GM12878 (cell line): ENCODE data around the gene GPR146. TPM values are rescaled to one million over a fixed set of nuclear protein-coding genes. Genes with fewer than 3 reads are reported as not detected.

Source experiments
- ATAC-seq: fragments of 200-7000 bp; cut with Tn5 transposase; 3 replicates; pipeline ENCODE4 v1.9.1; 2020; ENCODE audit warnings: mild to moderate bottlenecking, moderate library complexity
- BruUV-seq: library from RNA; stranded (reverse); fragments of 400-500 nt; replicated peaks from 2 replicates; lab custom pipeline; 2021; lab: Mats Ljungman, UMichigan
- CTCF ChIA-PET: fragments of 300-600 bp; sonication (Branson Sonifier 250); formaldehyde crosslinking; extraction: SDS; loops from one replicate; lab custom pipeline; 2021; ENCODE audit warnings: inconsistent platforms; lab: Yijun Ruan, JAX
- POLR2A ChIA-PET: fragments of 350-600 bp; formaldehyde crosslinking; extraction: SDS; loops from one replicate; lab custom pipeline; 2021; ENCODE audit warnings: inconsistent platforms; lab: Charles Lee
- RAD21 ChIA-PET: fragments of 300-600 bp; sonication (Branson Sonifier 250); formaldehyde crosslinking; loops from one replicate; lab custom pipeline; 2023; ENCODE audit warnings: antibody characterized with exemption; ENCODE audit not compliant: unreplicated experiment; lab: Charles Lee
- SMC1A ChIA-PET: fragments of 300-600 bp; sonication (Branson Sonifier 250); formaldehyde crosslinking; loops from one replicate; lab custom pipeline; 2023; ENCODE audit not compliant: unreplicated experiment, uncharacterized antibody; lab: Charles Lee
- DNase-seq: peaks from one replicate; pipeline ENCODE4 v3.0.0-alpha.2; 2011; ENCODE audit warnings: low read depth, low spot score
- FAIRE-seq: peaks from 3 replicates; lab custom pipeline; 2011; peaks lifted over from hg19 to GRCh38; lab: Jason Lieb, UNC
- H2AFZ ChIP-seq: 2 replicates; pipeline ENCODE4 v1.6.0; 2011; ENCODE audit warnings: low read depth, low read length, control low read depth; ENCODE audit not compliant: control insufficient read depth
- H3K27ac ChIP-seq: 2 replicates; pipeline ENCODE4 v1.5.1; 2011; ENCODE audit warnings: control low read depth; ENCODE audit not compliant: control insufficient read depth, insufficient read depth
- H3K27me3 ChIP-seq, 2 experiments: replicated peaks in 1 of 2; 2 replicates each; pipeline versions ENCODE4 v1.6.0 to v1.6.1; 2011; ENCODE audit warnings: low read length in 1 of 2; ENCODE audit not compliant: control insufficient read depth in 2 of 2, insufficient read depth in 2 of 2
- H3K36me3 ChIP-seq, 2 experiments: 2 replicates each; pipeline ENCODE4 v1.5.1; 2011; ENCODE audit warnings: low read length in 1 of 2; ENCODE audit not compliant: control insufficient read depth in 2 of 2, insufficient read depth in 2 of 2
- H3K4me1 ChIP-seq: 2 replicates; pipeline ENCODE4 v1.6.1; 2011; ENCODE audit warnings: mild to moderate bottlenecking, low read length, moderate library complexity, mixed read lengths; ENCODE audit not compliant: control insufficient read depth, insufficient read depth
- H3K4me2 ChIP-seq: 2 replicates; pipeline ENCODE4 v1.6.0; 2011; ENCODE audit warnings: control low read depth; ENCODE audit not compliant: control insufficient read depth, insufficient read depth
- H3K4me3 ChIP-seq: fragments of 200-600 bp; sonication (generic); 2 replicates; pipeline ENCODE4 v1.5.1; 2016
- H3K79me2 ChIP-seq: 2 replicates; pipeline ENCODE4 v1.6.0; 2011; ENCODE audit warnings: low read length; ENCODE audit not compliant: control insufficient read depth, insufficient read depth
- H3K9ac ChIP-seq: 2 replicates; pipeline ENCODE4 v1.8.0; 2011; ENCODE audit warnings: low read length, control low read depth, mixed read lengths; ENCODE audit not compliant: control insufficient read depth, insufficient read depth
- H3K9me3 ChIP-seq: replicated peaks from 3 replicates; pipeline ENCODE4 v1.5.1; 2011; ENCODE audit warnings: mild to moderate bottlenecking, low read length; ENCODE audit not compliant: control insufficient read depth, insufficient read depth
- H4K20me1 ChIP-seq: 2 replicates; pipeline ENCODE4 v1.6.0; 2011; ENCODE audit not compliant: control insufficient read depth, insufficient read depth
- CTCF ChIP-seq, 3 experiments: IDR thresholded peaks in 2 of 3; conservative IDR thresholded peaks in 1 of 3; 2 replicates each; pipeline ENCODE4 v1.5.1; 2011; ENCODE audit warnings: low read depth in 3 of 3, low read length in 3 of 3, mild to moderate bottlenecking in 3 of 3, control low read depth in 2 of 3, moderate library complexity in 2 of 3, inconsistent platforms in 1 of 3, mixed read lengths in 1 of 3; ENCODE audit not compliant: control insufficient read depth in 2 of 3, insufficient read depth in 1 of 3; ENCODE audit errors: extremely low read depth in 1 of 3
- EED ChIP-seq: sonication (generic); IDR thresholded peaks from 2 replicates; pipeline ENCODE4 v1.6.1; 2016; ENCODE audit warnings: antibody characterized with exemption, low read depth
- FOXM1 ChIP-seq: IDR thresholded peaks from 2 replicates; pipeline ENCODE4 v1.6.1; 2012; ENCODE audit warnings: low read depth, mild to moderate bottlenecking, inconsistent platforms, low read length, moderate library complexity
- GATAD2B ChIP-seq: fragments of 450-650 bp; conservative IDR thresholded peaks from 2 replicates; pipeline ENCODE4 v1.6.1; 2017; ENCODE audit warnings: low read depth, mild to moderate bottlenecking, moderate library complexity
- POLR2AphosphoS2 ChIP-seq: IDR thresholded peaks from 2 replicates; pipeline ENCODE4 v1.6.1; 2011; ENCODE audit warnings: low read depth, mild to moderate bottlenecking, low read length, improper control_type of control experiment, moderate library complexity
- RAD21 ChIP-seq: IDR thresholded peaks from 2 replicates; pipeline ENCODE4 v1.6.1; 2011; ENCODE audit warnings: mild to moderate bottlenecking, low read depth, low read length, moderate library complexity; ENCODE audit not compliant: insufficient read depth
- SMC3 ChIP-seq: IDR thresholded peaks from 2 replicates; pipeline ENCODE4 v1.6.1; 2011; ENCODE audit warnings: low read length, improper control_type of control experiment, borderline replicate concordance
- WGBS: methylation state at CpG from one replicate; pipeline ENCODE4 v1.1.6; 2016; ENCODE audit warnings: low lambda C conversion rate; ENCODE audit not compliant: insufficient replicate concordance, insufficient coverage; ENCODE audit errors: missing lambda C conversion rate; 5-methylcytosine and 5-hydroxymethylcytosine counted together
- in situ Hi-C: fragments of 300-500 bp; cut with MboI; formaldehyde crosslinking; loops from 9 replicates; pipeline ENCODE4 v1.14.3; 2018; ENCODE audit warnings: mixed read lengths
- intact Hi-C: fragments of 100-400 bp; cut with micrococcal nuclease; formaldehyde crosslinking; loops from one replicate; pipeline ENCODE4 v1.14.2; 2022; ENCODE audit not compliant: unreplicated experiment
- polyA plus RNA-seq, 11 experiments: library from polyadenylated mRNA; depleted of rRNA in 4 of 11; unstranded in 6 of 11; stranded (reverse) in 5 of 11; fragments of >200 nt; fragmentation: Nextera tagmentation in 4 of 11; fragmentation: Illumina TruSeq in 1 of 11; extraction: Ambion mirVana in 4 of 11; extraction: Trizol in 1 of 11; gene quantifications; 1 replicate in 1 of 11; 2 replicates in 10 of 11; pipeline versions ENCODE4 v1.2.1 to v1.2.3, GENCODE V29; 2011 to 2016; ENCODE audit warnings: inconsistent platforms in 2 of 11, missing spikeins in 2 of 11, low read depth in 1 of 11
- total RNA-seq, 4 experiments: library from RNA; depleted of rRNA in 3 of 4; stranded (reverse); fragments of >200 nt in 3 of 4; fragmentation: Illumina TruSeq in 1 of 4; extraction: Trizol in 1 of 4; gene quantifications; 2 replicates each; pipeline versions ENCODE4 v1.2.1 to v1.2.3, GENCODE V29; 2013 to 2021

The GPR146 gene
- total and polyA plus RNA-seq, 10 of the 15 experiments (the other 5 are each of a cell fraction or from before 2014, with no cell fraction given) = 0.19 to 12.0 (median 0.54) TPM; not detected in 2

DNA sequence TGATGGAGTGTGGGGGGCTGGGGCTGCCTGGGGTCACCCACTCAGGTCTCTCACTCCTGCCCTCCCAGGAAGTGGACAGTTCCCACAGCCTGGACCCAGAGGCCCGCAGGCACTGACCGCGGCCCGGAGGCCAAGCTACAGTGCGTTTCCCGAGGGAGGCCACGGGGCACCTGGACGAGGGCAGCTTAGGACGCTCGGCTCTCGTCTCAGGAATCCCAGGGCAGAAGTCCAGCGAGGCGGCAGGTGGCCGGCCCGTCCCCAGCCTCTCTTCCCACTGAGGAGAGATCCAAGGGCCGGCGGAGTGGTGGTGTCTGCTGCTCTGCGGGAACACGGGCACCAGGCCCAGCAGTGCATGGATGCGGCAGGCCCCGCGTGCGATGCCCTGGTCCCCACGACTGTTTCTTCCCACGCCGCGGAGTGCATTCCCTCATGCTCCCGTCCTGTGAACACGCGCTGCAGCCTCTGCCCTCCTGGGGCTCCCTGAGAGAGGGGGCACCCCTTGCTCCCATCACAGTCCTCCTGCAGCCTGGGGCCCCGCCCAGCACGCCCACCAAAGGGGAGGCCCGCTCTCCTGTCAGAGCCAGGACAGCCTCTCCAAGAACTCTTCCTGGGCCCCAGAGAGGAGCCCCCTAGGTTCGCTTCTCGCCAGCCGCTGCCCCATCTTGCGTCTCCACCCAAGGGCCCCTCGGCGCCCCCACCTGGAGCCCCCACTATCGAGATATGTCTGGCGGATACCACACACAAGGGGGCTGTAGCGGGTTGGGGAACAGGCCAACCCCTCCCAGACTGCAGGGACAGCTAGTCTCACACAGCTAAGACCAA is 24.3 kb upstream of the GPR146 start:
- ChIA-PET CTCF (interaction anchor here (0.9 to 1.9 kb wide), 3 partner anchors 26 to 46 kb away, joined by 3 to 7 read pairs (median 4); no protein-coding TSS in a partner anchor), POLR2A (interaction anchor here (1.5 kb wide), 1 partner anchor 27 kb away, joined by 5 read pairs; no protein-coding TSS in a partner anchor), RAD21 (interaction anchor here (1.9 kb wide), 1 partner anchor 46 kb away, joined by 7 read pairs; no protein-coding TSS in a partner anchor), SMC1A (interaction anchor here (2.3 to 9.0 kb wide), 2 partner anchors 25 to 46 kb away, joined by 8 to 71 read pairs; no protein-coding TSS in a partner anchor)
- Histone ChIP-seq H2AFZ (no peak overlapping the region), H3K4me2 (no peak overlapping the region), H3K27me3 (no peaks in the 10 kb centered on the region), H3K9ac (no peak overlapping the region), H3K79me2 (peaks cover 47% of the 10 kb centered on the region), H3K36me3 (peaks cover 7 to 12% of the 10 kb centered on the region in 2 experiments; a peak in 3 of 4 replicates), H4K20me1 (no peaks in the 10 kb centered on the region), H3K4me3 (no peak overlapping the region), H3K27ac (no peak overlapping the region), H3K4me1 (peaks cover 23% of the 10 kb centered on the region), H3K9me3 (peaks cover 11% of the 10 kb centered on the region; the same call in 2 of the 3 replicates)
- in situ Hi-C loops = no loop called here
- no TSS peak for BruUV-seq
- FAIRE-seq = no peak
- intact Hi-C loops = no loop called here
- no peak for DNase-seq
- no peak for ATAC-seq
- 97% methylated on average over 41 of the region's 42 CpGs for WGBS
- TF ChIP-seq GATAD2B (no peak), POLR2AphosphoS2 (peak; percentile 47; the same call in 1 of the 2 replicates)

DNA sequence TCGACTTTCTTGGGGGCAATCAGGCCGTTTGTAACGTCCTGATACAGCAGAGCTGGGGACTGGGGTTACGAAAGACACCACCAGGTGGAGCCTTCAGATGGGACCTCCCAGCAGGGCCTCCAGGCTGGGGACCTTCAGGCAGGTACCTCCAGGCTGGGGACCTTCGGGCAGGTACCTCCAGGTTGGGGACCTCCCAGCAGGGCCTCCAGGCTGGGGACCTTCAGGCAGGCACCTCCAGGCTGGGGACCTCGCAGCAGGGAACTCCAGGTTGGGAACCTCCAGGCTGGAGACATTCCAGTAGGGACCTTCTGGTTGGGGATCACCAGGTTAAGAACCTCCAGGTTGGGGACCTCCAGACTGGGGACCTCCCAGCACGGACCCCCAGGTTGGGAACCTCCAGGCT is 23.5 kb upstream of the GPR146 start:
- Histone ChIP-seq H3K36me3 (peaks cover 7 to 13% of the 10 kb centered on the region in 2 experiments; a peak in 3 of 4 replicates), H3K4me1 (peaks cover 31% of the 10 kb centered on the region), H3K9me3 (peaks cover 11% of the 10 kb centered on the region; the same call in 2 of the 3 replicates), H3K27me3 (no peaks in the 10 kb centered on the region), H4K20me1 (no peaks in the 10 kb centered on the region), H3K9ac (no peak overlapping the region), H3K4me3 (no peak overlapping the region), H3K4me2 (no peak overlapping the region), H2AFZ (no peak overlapping the region), H3K79me2 (peaks cover 55% of the 10 kb centered on the region), H3K27ac (no peak overlapping the region)
- ChIA-PET SMC1A (interaction anchor here (2.3 to 9.0 kb wide), 2 partner anchors 26 to 45 kb away, joined by 8 to 71 read pairs; no protein-coding TSS in a partner anchor), CTCF (no interaction called here), RAD21 (interaction anchor here (1.9 kb wide), 1 partner anchor 45 kb away, joined by 7 read pairs; no protein-coding TSS in a partner anchor), POLR2A (no interaction called here)
- ATAC-seq (no peak), FAIRE-seq (no peak), DNase-seq (no peak)
- TF ChIP-seq SMC3 (0 out of 2 replicates have a peak, but pooled peaks have one; percentile 11), CTCF (IDR thresholded peaks at IDR 0.05 in 2 of 3, conservative IDR thresholded peaks at IDR 0.05 in 1 of 3; ENCODE audit: control insufficient read depth in 2 of 3, extremely low read depth in 1 of 3, insufficient read depth in 1 of 3, low read depth in 3 of 3, low read length in 3 of 3) (peak in 2 of 3 experiments; percentile 19 to 24; a peak in 2 of 6 replicates), EED (no peak), RAD21 (peak; percentile 41; the same call in 1 of the 2 replicates), POLR2AphosphoS2 (peak; percentile 37; the same call in 1 of the 2 replicates), FOXM1 (no peak)
- WGBS = 86% methylated on average over 7 of the region's 7 CpGs
- in situ Hi-C loops (no loop called here), intact Hi-C loops (no loop called here)
- no TSS peak for BruUV-seq
